HFF-Myc (cell line): Measurements from ENCODE around the gene PARD3B.

Experiments used
- DNase-seq: peaks from one replicate; pipeline ENCODE4 v3.0.0-alpha.2; 2011; ENCODE audit warnings: low read depth; ENCODE audit errors: extremely low read depth
- H3K4me3 ChIP-seq: replicated peaks from 2 replicates; pipeline ENCODE4 v1.5.1; 2011; ENCODE audit warnings: low read depth, mild to moderate bottlenecking, control low read depth, low read length
- TF ChIP-seq, protein P1 (sequence below): IDR thresholded peaks from 2 replicates; pipeline ENCODE4 v1.5.1; 2012; ENCODE audit warnings: mild to moderate bottlenecking, low read depth, low read length, control low read depth; ENCODE audit errors: missing control alignments

Gene PARD3B

DNA sequence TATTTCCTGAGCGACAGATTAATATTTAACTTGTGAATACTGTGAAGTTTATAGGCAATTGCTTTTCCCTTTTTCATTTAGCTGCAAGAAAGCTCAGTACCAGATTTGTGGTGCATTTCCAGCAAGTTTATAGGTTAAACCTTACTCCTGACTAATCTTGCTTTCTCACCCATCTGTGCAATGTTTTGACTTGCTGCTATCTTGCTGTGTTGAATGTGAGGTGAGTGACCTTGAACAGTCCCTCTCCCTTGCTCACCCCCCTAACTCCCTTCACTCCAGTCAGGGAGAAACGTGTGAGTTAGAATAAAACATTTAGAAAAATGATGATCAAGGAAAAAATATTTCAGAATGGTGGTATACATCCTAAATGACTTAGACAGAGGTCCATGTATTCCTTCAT lies 39.8 kb upstream of the PARD3B start:
- DNase-seq, result no peak
- TF ChIP-seq, protein P1, sequence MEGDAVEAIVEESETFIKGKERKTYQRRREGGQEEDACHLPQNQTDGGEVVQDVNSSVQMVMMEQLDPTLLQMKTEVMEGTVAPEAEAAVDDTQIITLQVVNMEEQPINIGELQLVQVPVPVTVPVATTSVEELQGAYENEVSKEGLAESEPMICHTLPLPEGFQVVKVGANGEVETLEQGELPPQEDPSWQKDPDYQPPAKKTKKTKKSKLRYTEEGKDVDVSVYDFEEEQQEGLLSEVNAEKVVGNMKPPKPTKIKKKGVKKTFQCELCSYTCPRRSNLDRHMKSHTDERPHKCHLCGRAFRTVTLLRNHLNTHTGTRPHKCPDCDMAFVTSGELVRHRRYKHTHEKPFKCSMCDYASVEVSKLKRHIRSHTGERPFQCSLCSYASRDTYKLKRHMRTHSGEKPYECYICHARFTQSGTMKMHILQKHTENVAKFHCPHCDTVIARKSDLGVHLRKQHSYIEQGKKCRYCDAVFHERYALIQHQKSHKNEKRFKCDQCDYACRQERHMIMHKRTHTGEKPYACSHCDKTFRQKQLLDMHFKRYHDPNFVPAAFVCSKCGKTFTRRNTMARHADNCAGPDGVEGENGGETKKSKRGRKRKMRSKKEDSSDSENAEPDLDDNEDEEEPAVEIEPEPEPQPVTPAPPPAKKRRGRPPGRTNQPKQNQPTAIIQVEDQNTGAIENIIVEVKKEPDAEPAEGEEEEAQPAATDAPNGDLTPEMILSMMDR, result no peak
- H3K4me3 ChIP-seq, result no peak overlapping the region

DNA sequence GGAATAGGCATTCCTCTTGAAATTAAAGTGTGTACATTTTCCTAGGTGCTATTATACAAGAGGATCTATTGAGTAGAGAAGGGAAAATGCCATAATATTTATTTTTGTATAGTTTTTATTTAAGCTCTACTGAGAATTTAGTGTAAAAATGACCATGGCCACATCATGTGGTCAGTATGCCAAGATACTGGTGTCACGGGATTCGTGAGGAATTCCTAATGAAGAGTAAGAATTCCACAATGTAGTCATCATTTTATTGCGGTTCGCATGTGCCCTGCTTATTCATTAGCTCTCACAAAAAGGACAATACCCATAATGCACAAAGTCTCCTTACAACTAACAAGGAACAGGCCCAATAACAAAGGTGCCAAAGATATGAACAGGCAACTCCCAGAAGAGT lies 39.3 kb upstream of the PARD3B start:
- H3K4me3 ChIP-seq, result no peak overlapping the region
- no peak for DNase-seq
- TF ChIP-seq, protein P1, result no peak

DNA sequence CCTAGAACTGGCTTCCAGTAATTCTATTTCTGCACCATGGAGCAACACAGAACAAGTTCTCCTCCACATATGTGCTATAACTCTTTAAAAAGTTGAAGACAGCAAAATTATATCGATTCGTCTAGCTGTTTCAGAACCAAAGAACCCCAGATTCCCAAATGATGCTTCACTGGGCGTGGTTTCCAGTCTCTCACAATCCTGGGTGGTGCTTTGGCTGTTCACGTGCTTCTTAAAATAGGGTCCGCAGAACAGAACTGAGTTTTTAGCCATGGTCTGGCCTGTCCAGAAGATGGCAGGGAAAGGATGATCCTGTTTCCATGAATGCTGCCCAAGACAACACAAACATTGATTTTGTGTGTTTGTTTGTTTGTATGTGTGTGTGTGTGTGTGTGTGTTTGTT lies 37.6 kb upstream of the PARD3B start:
- TF ChIP-seq, protein P1, result no peak
- no peak overlapping the region for H3K4me3 ChIP-seq
- no peak for DNase-seq

DNA sequence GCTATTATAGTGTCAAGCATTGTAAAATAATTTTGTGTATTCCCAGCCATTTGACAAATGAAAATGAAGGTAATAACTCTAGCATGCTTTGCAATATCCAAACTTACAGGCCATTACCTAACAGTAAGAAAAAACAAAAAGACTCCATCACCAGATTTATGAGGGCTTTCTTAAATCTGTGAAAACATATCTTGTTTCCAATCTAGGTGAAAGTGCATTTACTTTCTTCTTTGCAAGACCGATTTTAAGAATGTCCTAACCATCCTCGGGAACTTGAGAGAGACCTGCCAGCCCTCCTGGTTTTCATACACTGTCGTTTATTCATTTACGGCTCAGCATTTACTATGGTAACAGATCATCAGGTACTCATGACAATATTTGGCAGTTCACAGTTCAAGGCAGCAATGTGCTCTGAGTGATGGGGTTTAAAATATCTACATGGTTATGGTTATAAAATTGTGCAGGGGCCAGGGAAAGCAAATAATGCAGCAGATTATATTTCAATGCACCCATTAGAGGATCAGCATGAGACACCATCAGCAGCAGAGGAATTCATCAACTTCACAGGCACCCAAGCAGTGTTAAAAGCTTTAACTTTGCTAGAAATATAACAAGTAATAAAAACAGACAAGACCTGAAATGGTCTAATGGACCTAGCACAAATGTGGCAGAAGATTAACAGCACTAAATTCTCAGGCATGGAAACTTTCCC lies 34.4 kb upstream of the PARD3B start:
- no peak for DNase-seq
- no peak overlapping the region for H3K4me3 ChIP-seq
- TF ChIP-seq, protein P1, result no peak

DNA sequence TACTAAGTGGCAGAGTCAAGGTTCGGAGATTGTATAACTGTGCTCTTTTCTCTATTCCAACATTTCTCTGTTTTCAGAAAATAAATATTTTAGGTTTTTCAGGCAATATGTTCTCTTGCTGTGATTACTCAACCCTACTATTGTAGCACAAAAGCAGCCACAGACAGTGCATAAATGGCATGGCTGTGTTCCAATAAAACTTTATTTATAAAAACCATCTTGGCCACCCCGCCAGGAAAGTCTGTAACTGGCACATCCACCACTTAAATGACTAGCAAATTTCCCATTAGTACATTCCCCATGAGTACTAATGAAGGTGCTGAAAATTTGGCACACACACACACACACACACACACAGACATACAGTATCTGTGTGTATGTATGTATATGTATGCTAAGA lies 30.8 kb upstream of the PARD3B start:
- TF ChIP-seq, protein P1, result no peak
- H3K4me3 ChIP-seq, result no peak overlapping the region
- no peak for DNase-seq

DNA sequence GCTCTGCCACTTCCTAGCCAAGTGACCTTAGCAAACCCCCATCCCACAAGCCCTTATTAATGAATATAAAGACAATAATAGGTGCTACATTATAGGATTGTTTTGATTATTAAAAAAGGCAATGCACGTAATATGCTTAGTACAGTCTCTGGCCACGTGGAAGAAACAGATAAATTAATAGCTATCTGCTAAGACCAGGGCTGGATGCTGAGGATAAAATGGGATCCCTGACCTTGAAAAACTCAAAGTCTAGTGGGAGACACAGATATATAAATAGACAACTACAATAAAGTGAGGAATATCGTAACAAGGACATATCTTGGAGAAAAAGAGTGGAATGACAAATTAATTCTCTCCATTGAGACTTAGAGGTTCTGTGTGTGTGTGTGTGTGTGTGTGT lies 29.9 kb upstream of the PARD3B start:
- no peak overlapping the region for H3K4me3 ChIP-seq
- DNase-seq, result no peak
- TF ChIP-seq, protein P1, result no peak

DNA sequence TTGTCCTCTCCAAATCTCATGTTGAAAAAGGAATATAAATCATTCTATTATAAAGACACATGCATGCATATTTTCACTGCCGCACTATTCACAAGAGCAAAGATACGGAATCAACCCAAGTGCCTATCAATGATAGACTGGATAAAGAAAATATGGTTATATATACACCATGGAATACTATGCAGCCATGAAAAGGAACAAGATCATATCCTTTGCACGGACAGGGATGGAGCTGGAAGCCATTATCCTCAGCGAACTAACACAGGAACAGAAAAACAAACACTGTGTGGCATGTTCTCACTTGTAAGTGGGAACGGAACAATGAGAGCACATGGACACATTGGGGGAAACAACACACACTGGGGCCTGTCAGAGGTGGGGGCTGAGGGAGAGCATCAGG lies 28.1 kb upstream of the PARD3B start:
- TF ChIP-seq, protein P1, result no peak
- no peak overlapping the region for H3K4me3 ChIP-seq
- no peak for DNase-seq
